Keratinocyte (primary cell): ENCODE results near the gene SMCO3. TPM values are rescaled to one million over a fixed set of nuclear protein-coding genes. Genes with fewer than 3 reads are reported as not detected.
A peak's percentile ranks its signal among the peaks of the same experiment; 100 is the strongest.

Source experiments
- DNase-seq: peaks from one replicate; pipeline ENCODE4 v3.0.0-alpha.2; 2011; ENCODE audit warnings: low read depth, missing footprints, low spot score
- FAIRE-seq: peaks from 2 replicates; lab custom pipeline; 2011; peaks lifted over from hg19 to GRCh38; lab: Jason Lieb, UNC
- H2AFZ ChIP-seq: 2 replicates; pipeline ENCODE4 v1.6.0; 2012; ENCODE audit warnings: low read length, control low read depth, inconsistent platforms; ENCODE audit not compliant: control insufficient read depth
- H3K27ac ChIP-seq: 2 replicates; pipeline ENCODE4 v1.5.1; 2011; ENCODE audit warnings: low read length; ENCODE audit not compliant: control insufficient read depth, insufficient read depth
- H3K27me3 ChIP-seq: 3 replicates; pipeline ENCODE4 v1.6.0; 2011; ENCODE audit warnings: low read length; ENCODE audit not compliant: control insufficient read depth, insufficient read depth; ENCODE audit errors: extremely low read depth
- H3K36me3 ChIP-seq, 2 experiments: 2 replicates in 1 of 2; 3 replicates in 1 of 2; pipeline ENCODE4 v1.5.1; 2011; ENCODE audit warnings: low read length in 2 of 2, mild to moderate bottlenecking in 1 of 2; ENCODE audit not compliant: control insufficient read depth in 2 of 2, insufficient read depth in 2 of 2; ENCODE audit errors: extremely low read depth in 1 of 2
- H3K4me1 ChIP-seq: 3 replicates; pipeline ENCODE4 v1.5.1; 2011; ENCODE audit warnings: low read length; ENCODE audit not compliant: control insufficient read depth, insufficient read depth; ENCODE audit errors: extremely low read depth
- H3K4me2 ChIP-seq: 3 replicates; pipeline ENCODE4 v1.6.0; 2011; ENCODE audit warnings: low read depth, low read length; ENCODE audit not compliant: control insufficient read depth, insufficient read depth; ENCODE audit errors: extremely low read depth
- H3K4me3 ChIP-seq, 3 experiments: fragments of 200-600 bp in 1 of 3; sonication (generic) in 1 of 3; 2 replicates in 2 of 3; 3 replicates in 1 of 3; pipeline ENCODE4 v1.5.1; 2011 to 2016; ENCODE audit warnings: low read length in 3 of 3, mild to moderate bottlenecking in 3 of 3, control low read depth in 2 of 3, inconsistent platforms in 1 of 3, low read depth in 1 of 3, mixed read lengths in 1 of 3, mixed run types in 1 of 3, moderate library complexity in 1 of 3; ENCODE audit not compliant: control insufficient read depth in 2 of 3, insufficient read depth in 2 of 3; ENCODE audit errors: extremely low read depth in 1 of 3
- H3K79me2 ChIP-seq: 2 replicates; pipeline ENCODE4 v1.6.0; 2012; ENCODE audit warnings: low read length; ENCODE audit not compliant: control insufficient read depth, insufficient read depth
- H3K9ac ChIP-seq: 3 replicates; pipeline ENCODE4 v1.6.0; 2011; ENCODE audit warnings: low read length; ENCODE audit not compliant: control insufficient read depth, insufficient read depth; ENCODE audit errors: extremely low read depth
- H3K9me1 ChIP-seq: 3 replicates; pipeline ENCODE4 v1.6.0; 2011; ENCODE audit warnings: low read length; ENCODE audit not compliant: control insufficient read depth, insufficient read depth; ENCODE audit errors: extremely low read depth
- H3K9me3 ChIP-seq: 2 replicates; pipeline ENCODE4 v1.5.1; 2012; ENCODE audit warnings: low read depth, low read length; ENCODE audit not compliant: control insufficient read depth
- H4K20me1 ChIP-seq: 3 replicates; pipeline ENCODE4 v1.6.0; 2011; ENCODE audit warnings: low read length; ENCODE audit not compliant: control insufficient read depth, insufficient read depth; ENCODE audit errors: extremely low read depth
- CTCF ChIP-seq, 3 experiments: IDR thresholded peaks in 1 of 3; conservative IDR thresholded peaks in 1 of 3; optimal IDR thresholded peaks in 1 of 3; 2 replicates in 2 of 3; 3 replicates in 1 of 3; pipeline versions ENCODE3 to v1.5.1; 2011; ENCODE audit warnings: low read length in 3 of 3, mild to moderate bottlenecking in 3 of 3, moderate library complexity in 2 of 3, control low read depth in 1 of 3, inconsistent platforms in 1 of 3; ENCODE audit not compliant: insufficient read depth in 2 of 3; ENCODE audit errors: extremely low read depth in 1 of 3
- EZH2 ChIP-seq: IDR thresholded peaks from one replicate; pipeline ENCODE4 v1.6.1; 2012; ENCODE audit warnings: inconsistent platforms, mild to moderate bottlenecking, low read length, moderate library complexity
- dilution Hi-C: fragments of 300-500 bp; cut with MboI; formaldehyde crosslinking; loops from one replicate; pipeline ENCODE4 v1.7.0; 2020; ENCODE audit warnings: low sequenced_read_pairs; ENCODE audit not compliant: extremely low pct_ligation_motif_present
- polyA plus RNA-seq, 5 experiments: library from polyadenylated mRNA; depleted of rRNA in 3 of 5; stranded (reverse) in 3 of 5; stranded (forward) in 1 of 5; unstranded in 1 of 5; fragments of >200 nt; gene quantifications; 1 replicate in 1 of 5; 2 replicates in 3 of 5; 3 replicates in 1 of 5; pipeline versions ENCODE4 v1.2.1 to v1.2.3, GENCODE V29; 2011 to 2012; ENCODE audit warnings: missing spikeins in 2 of 5, low read depth in 1 of 5, low replicate concordance in 1 of 5

Gene SMCO3
- polyA plus RNA-seq, 1 donor (not counting 4 experiments of a cell fraction or from before 2014, with no cell fraction given): not detected

GRCh38 chr12:14802721-14803010 lies 11.3 kb downstream of the SMCO3 start:
- Histone ChIP-seq H3K36me3 (peaks cover 0 to 12% of the 10 kb centered on the region in 2 experiments), H3K4me1 (peaks cover 9% of the 10 kb centered on the region), H3K4me2 (peak overlapping the region; percentile 65), H4K20me1 (no peaks in the 10 kb centered on the region), H3K27ac (peak overlapping the region; percentile 96), H2AFZ (peak overlapping the region; percentile 87), H3K27me3 (no peaks in the 10 kb centered on the region), H3K4me3 (peak overlapping the region; percentile 76 to 92 (median 85)), H3K9me3 (no peaks in the 10 kb centered on the region), H3K9ac (peak overlapping the region; percentile 94), H3K79me2 (peaks cover 41% of the 10 kb centered on the region), H3K9me1 (no peaks in the 10 kb centered on the region)
- DNase-seq (no peak), FAIRE-seq (no peak)
- dilution Hi-C loops: no loop called here
- TF ChIP-seq EZH2: no peak
- no peak for TF ChIP-seq CTCF (optimal IDR thresholded peaks at IDR 0.05 in 1 of 3, IDR thresholded peaks at IDR 0.05 in 1 of 3, conservative IDR thresholded peaks at IDR 0.05 in 1 of 3; ENCODE audit: extremely low read depth in 1 of 3, insufficient read depth in 2 of 3, low read length in 3 of 3)

GRCh38 chr12:14802247-14802646 lies 11.7 kb downstream of the SMCO3 start:
- Histone ChIP-seq H3K4me2 (peak overlapping the region; percentile 65), H3K9me1 (no peaks in the 10 kb centered on the region), H4K20me1 (no peaks in the 10 kb centered on the region), H3K4me3 (peak overlapping the region; percentile 76 to 92 (median 85)), H2AFZ (no peak overlapping the region), H3K27me3 (no peaks in the 10 kb centered on the region), H3K4me1 (peaks cover 9% of the 10 kb centered on the region), H3K9ac (peak overlapping the region; percentile 94), H3K9me3 (no peaks in the 10 kb centered on the region), H3K79me2 (peaks cover 41% of the 10 kb centered on the region), H3K36me3 (peaks cover 0 to 15% of the 10 kb centered on the region in 2 experiments), H3K27ac (peak overlapping the region; percentile 96)
- dilution Hi-C loops: no loop called here
- DNase-seq (no peak), FAIRE-seq (no peak)
- TF ChIP-seq EZH2 (no peak), CTCF (optimal IDR thresholded peaks at IDR 0.05 in 1 of 3, IDR thresholded peaks at IDR 0.05 in 1 of 3, conservative IDR thresholded peaks at IDR 0.05 in 1 of 3; ENCODE audit: extremely low read depth in 1 of 3, insufficient read depth in 2 of 3, low read length in 3 of 3) (no peak)
